Stimulated activated CD8-positive, alpha-beta memory T cell treated with anti-CD3 and anti-CD28 coated beads, Interleukin-12 subunit alpha, Interleukin-12 subunit beta, amount 100 ng/mL, for 24 hours (primary cell): ENCODE results near the gene APOB.
A peak's percentile ranks its signal among the peaks of the same experiment; 100 is the strongest.

Experiments
- DNase-seq: peaks from one replicate; pipeline ENCODE4 v3.0.0-alpha.2; 2020; ENCODE audit errors: extremely low read depth

APOB gene

GRCh38 chr2:21050164-21050563, 6.3 kb upstream of the APOB start:
- DNase-seq = no peak

- DNase-seq = no peak
Measured at GRCh38 chr2:21047141-21048009, 3.5 kb upstream of the APOB start.

GRCh38 chr2:21046506-21046905, 2.6 kb upstream of the APOB start:
- no peak for DNase-seq

- DNase-seq = no peak
Measured at GRCh38 chr2:21044694-21045371, 960 bp upstream of the APOB start.

- peak; percentile 10 for DNase-seq
Measured at GRCh38 chr2:21042958-21043743, 722 bp downstream of the APOB start.

- no peak for DNase-seq
Measured at GRCh38 chr2:21042708-21042957, 1.2 kb downstream of the APOB start.

GRCh38 chr2:21041943-21042707, 1.7 kb downstream of the APOB start:
- DNase-seq = no peak

- no peak for DNase-seq
Measured at GRCh38 chr2:21041462-21041861, 2.4 kb downstream of the APOB start.

GRCh38 chr2:21040468-21041377, 3.1 kb downstream of the APOB start:
- DNase-seq = no peak

- DNase-seq = no peak
Measured at GRCh38 chr2:21039979-21040467, 3.9 kb downstream of the APOB start.

- no peak for DNase-seq
Measured at GRCh38 chr2:21039080-21039556, 4.8 kb downstream of the APOB start.

GRCh38 chr2:21038403-21039073, 5.3 kb downstream of the APOB start:
- DNase-seq = no peak

- DNase-seq = no peak
Measured at GRCh38 chr2:21037671-21038108, 6.2 kb downstream of the APOB start.

- no peak for DNase-seq
Measured at GRCh38 chr2:21036708-21037670, 6.9 kb downstream of the APOB start.

- DNase-seq = no peak
Measured at GRCh38 chr2:21035974-21036707, 7.7 kb downstream of the APOB start.

GRCh38 chr2:21035282-21035973, 8.4 kb downstream of the APOB start:
- no peak for DNase-seq

GRCh38 chr2:21034972-21035279, 8.9 kb downstream of the APOB start:
- no peak for DNase-seq
